Left cardiac atrium (tissue), 4 donors: ENCODE results near the gene MPHOSPH6. TPM values are rescaled to one million over a fixed set of nuclear protein-coding genes. Genes with fewer than 3 reads are reported as not detected.
"Not testable (repeated sequence)": the region's sequence is repeated elsewhere in the genome, so short reads cannot be mapped to it uniquely, and the experiment has no call there.

Source experiments
- ATAC-seq, 2 donors: fragments of 200-7000 bp; cut with Tn5 transposase; one replicate each; pipeline ENCODE4 v1.9.1; 2020; ENCODE audit warnings: mild to moderate bottlenecking in 2 of 2, moderate library complexity in 2 of 2
- DNase-seq: peaks from one replicate; pipeline ENCODE4 v3.0.0-alpha.2; 2020
- intact Hi-C, 2 donors: fragments of 100-400 bp; cut with DNase I; formaldehyde crosslinking; loops; one replicate each; pipeline versions ENCODE4 v1.14.1 to v1.15.1; 2022 to 2023
- long read RNA-seq: library from polyadenylated mRNA; unstranded; transcript quantifications from one replicate; pipeline ENCODE4 v2.0.0, GENCODE V29; 2021
- total RNA-seq, 2 donors: library from RNA; stranded (reverse); fragmentation: NEBNext Ultra II Directional; extraction: Animal tissue kit (Norgen Biotek cat#: 25700); gene quantifications; one replicate each; pipeline ENCODE4 v1.2.1, GENCODE V29; 2021
- donor health status: DM: no; HTN: yes; CAD: no.
- donor health status: DM: no; HTN: yes; CAD: no; lungs with severe emphysema.
- donor health status: DM: yes; HTN: yes; CAD: no.
- donor health status: Dilated cardiomyopathy.

The MPHOSPH6 gene
- 10 to 100 TPM; 10.0 to 12.2 TPM for total RNA-seq
- long read RNA-seq, partial matches to known transcripts, result 0 of 6 reads
- long read RNA-seq, other reads (novel, unspliced or antisense), result 2 of 6 reads

DNA sequence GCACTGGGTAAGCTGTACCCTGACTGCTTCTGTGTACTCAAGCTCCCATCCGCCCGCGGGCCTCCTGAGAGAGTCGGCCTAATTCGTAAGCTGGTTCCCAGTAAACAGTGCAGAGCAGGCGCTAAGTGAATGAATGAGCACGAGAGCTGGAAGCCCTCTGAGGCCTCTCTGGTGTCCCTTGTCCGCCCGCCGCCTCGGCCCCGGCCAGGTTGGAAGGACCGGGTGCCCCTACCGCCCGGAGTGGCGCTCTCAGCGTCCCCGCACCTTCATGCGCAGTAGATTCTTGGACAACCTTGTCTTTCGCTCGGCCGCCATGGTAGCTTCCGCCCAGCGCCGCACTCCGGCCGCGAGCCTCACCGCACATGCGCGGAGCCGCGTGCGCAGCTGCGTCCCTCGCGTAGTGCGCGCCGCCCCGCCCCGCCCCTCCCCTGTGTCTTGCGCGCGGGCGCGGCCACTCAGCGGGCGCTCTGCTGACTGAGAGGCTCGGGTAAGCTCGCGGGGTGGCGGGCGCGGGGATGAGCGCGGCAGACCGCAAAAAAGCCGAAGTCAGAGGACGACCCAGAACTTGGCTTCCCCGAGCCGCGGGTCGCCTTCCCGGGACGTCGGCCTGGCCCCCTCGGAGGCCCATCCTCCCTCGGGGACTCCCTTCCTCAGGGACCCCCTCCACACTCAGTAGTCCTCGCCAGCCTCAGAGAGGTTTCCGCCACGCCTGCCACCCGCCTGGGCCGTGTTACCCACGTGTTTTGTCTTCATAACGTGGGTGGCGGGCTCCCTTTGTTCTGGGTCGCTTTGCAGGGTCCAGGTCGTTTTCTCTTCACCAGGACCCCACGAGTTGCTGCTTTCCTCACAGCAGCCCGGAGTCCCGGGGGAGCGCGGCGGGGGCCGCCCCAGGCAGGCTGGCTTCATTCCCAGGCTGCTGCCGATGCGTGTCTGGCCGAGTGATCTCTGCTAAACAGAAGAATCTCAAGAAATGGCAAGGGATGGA lies at the start of gene MPHOSPH6:
MPHOSPH6 (minus strand) TSS at position 364 of the 985 bp plus-strand sequence; CDS start at position 315, 49 bp downstream.
- ATAC-seq (peak; percentile 99 to 100), DNase-seq (peak; percentile 94)
- intact Hi-C loops, result no loop called here

GRCh38 chr16:82219298-82219697 lies 49.3 kb upstream of the MPHOSPH6 start:
- DNase-seq (no peak), ATAC-seq (no peak)
- intact Hi-C loops, result no loop called here

GRCh38 chr16:82209314-82209713 lies 39.3 kb upstream of the MPHOSPH6 start:
- intact Hi-C loops, DNase-seq, ATAC-seq: not testable (repeated sequence)

- no peak for DNase-seq
- ATAC-seq, result no peak
- intact Hi-C loops, result no loop called here
Measured at GRCh38 chr16:82203198-82203597, 33.2 kb upstream of the MPHOSPH6 start.

GRCh38 chr16:82201926-82202325 lies 31.9 kb upstream of the MPHOSPH6 start:
- intact Hi-C loops, result no loop called here
- DNase-seq, result no peak

GRCh38 chr16:82201351-82201750 lies 31.3 kb upstream of the MPHOSPH6 start:
- no peak for ATAC-seq
- no peak for DNase-seq
- intact Hi-C loops, result no loop called here

More at GRCh38 chr16:82201926-82202325, 31.9 kb upstream of the MPHOSPH6 start:
- no peak for ATAC-seq

- ATAC-seq (no peak), DNase-seq (no peak)
- intact Hi-C loops, result no loop called here
Measured at GRCh38 chr16:82199209-82199608, 29.2 kb upstream of the MPHOSPH6 start.

DNA sequence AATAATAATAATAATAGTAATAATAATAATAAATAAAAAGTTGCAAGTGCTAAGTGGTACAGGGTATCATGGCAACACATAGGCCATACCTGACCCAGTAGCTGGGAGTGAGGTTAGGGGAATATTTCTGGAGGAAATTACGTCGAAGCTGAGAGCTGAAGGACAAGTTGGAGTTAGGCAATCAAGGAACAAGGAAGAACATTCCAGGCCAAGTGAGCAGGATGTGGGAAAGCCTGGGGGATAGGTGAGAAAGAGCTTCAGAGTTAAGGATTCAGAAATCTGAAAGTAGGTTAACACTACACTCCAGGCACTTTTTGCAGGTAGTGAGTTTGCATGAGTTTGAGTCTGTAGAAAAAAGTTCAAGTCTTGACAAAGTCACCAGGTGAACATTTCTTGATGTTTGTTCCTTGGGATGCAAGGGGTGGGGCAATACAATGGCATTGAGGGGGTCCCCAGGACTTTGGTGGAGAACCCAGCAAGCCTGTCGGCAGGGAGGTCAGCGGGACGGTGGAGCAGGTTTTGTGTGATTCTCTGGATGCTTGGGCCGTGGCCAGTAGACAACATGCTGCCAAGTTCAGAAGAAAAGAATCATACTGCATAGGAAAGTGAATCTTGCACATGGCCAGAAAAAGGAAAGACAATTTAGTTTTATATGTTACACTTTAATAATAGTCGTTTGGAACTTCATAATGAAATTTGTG lies 27.7 kb upstream of the MPHOSPH6 start:
- intact Hi-C loops, result no loop called here
- DNase-seq (no peak), ATAC-seq (no peak)

DNA sequence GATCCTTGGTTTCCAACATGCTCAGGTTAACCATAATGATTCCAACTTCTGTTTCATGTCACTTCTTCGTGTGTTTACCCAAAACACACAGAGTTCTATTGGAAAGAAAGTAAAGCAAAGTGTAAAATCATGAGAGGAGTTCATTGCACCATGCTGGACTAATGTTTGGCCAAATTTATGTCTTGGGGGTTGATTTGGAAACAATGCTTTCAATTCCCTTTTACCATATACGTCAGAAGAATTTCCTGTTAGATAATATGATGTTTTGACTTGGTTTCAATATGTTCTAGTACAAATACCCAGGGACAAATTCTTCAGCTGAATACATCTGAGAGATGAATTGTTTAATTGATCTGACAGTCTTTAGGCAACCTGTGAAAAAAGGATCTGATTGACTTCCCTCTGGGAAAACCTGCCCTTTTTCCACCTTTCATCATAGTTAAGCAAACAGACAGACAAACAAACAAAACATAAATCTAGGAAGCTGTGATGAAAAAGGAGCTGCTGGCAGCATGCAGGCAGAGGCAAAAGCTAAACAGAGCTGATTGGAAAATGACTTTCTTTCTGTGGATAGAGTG lies 26.0 kb upstream of the MPHOSPH6 start:
- ATAC-seq, result peak in 1 of 2 donors; percentile 18
- no peak for DNase-seq
- intact Hi-C loops, result no loop called here

GRCh38 chr16:82194086-82194485 lies 24.1 kb upstream of the MPHOSPH6 start:
- ATAC-seq (no peak), DNase-seq (no peak)
- intact Hi-C loops, result no loop called here

- intact Hi-C loops, result no loop called here
- ATAC-seq (peak in 1 of 2 donors; percentile 58), DNase-seq (no peak)
Measured at GRCh38 chr16:82192665-82193064, 22.6 kb upstream of the MPHOSPH6 start.

DNA sequence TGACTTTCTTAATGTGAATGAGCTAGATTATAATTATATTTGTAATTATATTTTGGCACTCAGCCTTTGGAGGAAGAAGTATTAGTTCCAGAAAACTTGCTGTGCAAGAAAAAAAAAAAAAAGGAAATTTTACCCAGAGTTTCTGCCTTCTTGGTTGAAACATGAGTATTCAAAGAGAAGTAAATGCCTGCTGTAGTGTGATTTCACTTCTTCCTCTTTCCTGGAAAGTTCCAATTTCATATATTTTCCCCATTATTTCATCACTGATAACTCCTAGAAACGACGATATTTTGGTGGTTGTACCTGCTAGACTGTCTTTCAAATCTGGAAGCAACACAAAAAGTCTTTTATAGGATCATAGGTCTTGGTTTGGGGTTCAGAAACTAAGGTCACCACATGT lies 20.4 kb upstream of the MPHOSPH6 start:
- intact Hi-C loops, result no loop called here
- DNase-seq (no peak), ATAC-seq (no peak)

DNA sequence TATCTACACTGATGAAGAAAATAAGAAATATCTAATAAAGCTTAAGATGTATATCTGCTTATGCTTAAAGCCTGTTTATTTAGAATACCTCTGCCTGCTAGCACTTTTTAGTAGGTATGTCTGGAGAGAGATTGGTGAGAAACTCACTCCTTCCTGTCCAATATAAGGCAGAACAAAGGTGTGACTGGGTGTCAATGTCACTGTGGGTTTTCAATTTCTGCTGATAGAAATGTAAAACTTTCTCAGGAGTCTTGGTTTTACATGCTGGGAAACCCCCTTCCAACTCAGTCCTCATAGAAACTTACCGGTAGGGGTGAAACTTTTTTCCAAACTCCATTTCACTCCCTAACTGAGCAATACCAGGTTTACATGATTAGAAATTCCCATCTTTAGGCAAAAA lies 17.8 kb upstream of the MPHOSPH6 start:
- ATAC-seq (no peak), DNase-seq (no peak)
- intact Hi-C loops, result no loop called here

DNA sequence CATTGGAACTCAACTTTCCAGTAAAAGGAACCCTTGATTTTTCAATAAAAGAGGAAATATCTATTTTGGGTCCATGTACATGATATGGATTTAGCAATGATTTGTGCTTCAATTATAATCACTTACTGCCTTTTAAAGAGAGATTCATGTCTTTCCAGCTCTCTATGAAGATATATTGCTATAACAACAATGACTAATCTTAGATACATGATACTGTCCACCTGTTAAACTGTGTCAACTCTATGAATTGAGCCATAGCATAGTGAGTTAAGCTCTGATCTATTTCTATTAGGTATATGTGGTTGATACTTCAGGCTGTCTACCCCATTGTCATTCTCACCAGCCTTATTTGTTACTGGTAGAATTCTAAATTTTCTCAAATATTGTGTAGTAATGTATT lies 15.0 kb upstream of the MPHOSPH6 start:
- no peak for ATAC-seq
- intact Hi-C loops, result no loop called here
- no peak for DNase-seq

GRCh38 chr16:82184213-82184612 lies 14.2 kb upstream of the MPHOSPH6 start:
- DNase-seq (no peak), ATAC-seq (no peak)
- intact Hi-C loops, result no loop called here

DNA sequence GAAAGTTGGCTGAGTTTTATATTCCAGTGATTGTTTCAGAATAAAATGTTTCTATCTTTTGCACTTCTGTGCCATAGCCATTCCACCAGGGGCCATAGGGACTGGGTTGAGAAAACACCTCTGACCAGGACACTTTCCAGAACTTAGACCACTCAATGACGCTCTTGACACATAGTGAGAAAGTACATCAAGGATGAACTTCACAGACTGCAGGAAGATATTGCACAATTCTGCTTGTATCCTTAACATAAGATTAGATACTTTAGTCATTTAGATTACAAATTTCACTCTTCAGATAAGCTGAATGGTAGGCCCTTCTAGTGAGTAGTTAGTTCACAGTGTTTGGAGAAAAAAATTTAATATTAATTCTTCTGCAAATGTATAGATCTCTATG lies 13.0 kb upstream of the MPHOSPH6 start:
- intact Hi-C loops, result no loop called here
- ATAC-seq, result no peak
- DNase-seq, result no peak

DNA sequence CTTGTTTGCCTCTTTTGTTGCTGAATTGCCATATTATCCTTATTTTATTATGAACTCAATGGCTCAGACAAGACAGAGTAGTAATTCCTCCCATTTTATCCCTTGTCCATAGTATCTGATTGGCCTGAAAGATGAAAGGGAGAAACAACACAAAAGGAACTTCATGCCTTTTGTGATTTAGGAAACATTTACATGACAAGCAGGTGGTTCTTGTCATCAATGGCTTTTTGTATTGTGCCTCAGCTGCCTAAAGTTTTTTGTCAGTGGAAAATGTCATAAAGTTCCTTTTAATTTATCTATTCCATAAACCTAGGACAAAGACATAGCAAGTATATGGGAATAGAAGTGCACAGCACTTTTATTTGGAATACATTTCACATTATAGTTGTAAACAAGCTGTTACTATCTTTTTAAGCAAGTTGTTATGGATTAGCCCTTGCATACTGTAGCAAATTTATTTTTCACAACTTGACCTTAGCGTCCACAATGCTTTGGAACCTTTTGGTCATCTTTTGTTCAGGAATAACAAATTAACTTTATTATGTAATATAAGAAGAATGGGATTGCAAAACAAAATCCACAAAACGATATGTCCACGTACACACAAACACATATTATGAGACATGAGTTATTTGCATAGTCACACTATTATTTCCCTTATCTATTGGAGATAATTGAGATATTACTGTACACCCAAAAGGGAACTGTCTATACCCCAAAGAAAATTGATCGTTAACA lies 12.4 kb upstream of the MPHOSPH6 start:
- ATAC-seq, result no peak
- DNase-seq, result no peak
- intact Hi-C loops, result no loop called here

- intact Hi-C loops, result no loop called here
- DNase-seq, result no peak
Measured at GRCh38 chr16:82181461-82182185, 11.6 kb upstream of the MPHOSPH6 start.

More at GRCh38 chr16:82181461-82182185, 11.6 kb upstream of the MPHOSPH6 start:
- ATAC-seq, result no peak
